ENCODE results near the gene LNP1.

Gene LNP1

DNA sequence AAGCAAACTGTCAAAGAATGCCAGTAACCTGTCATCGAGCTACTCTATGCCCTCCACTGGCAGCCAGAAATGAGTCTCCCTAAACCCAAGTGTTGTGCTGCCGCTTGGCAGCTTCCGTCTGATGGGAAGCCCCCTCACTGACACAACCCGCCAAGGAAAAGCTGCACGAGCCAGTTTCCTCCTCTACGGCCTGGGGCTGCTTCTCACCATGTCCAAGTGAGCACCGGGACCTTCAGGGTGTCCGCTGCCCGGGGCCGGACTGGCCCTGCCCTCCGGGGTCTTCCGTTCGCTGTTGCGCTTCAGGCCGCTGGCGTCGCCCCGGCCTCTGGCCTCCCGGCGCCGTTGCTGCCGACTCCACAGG is 940 bp upstream of the LNP1 start:
- DNase-seq = no peak

- DNase-seq = no peak
Observed at GRCh38 chr3:100401674-100402041, 319 bp downstream of the LNP1 start.

- no peak for DNase-seq
Observed at GRCh38 chr3:100402256-100402655, 917 bp downstream of the LNP1 start.

DNA sequence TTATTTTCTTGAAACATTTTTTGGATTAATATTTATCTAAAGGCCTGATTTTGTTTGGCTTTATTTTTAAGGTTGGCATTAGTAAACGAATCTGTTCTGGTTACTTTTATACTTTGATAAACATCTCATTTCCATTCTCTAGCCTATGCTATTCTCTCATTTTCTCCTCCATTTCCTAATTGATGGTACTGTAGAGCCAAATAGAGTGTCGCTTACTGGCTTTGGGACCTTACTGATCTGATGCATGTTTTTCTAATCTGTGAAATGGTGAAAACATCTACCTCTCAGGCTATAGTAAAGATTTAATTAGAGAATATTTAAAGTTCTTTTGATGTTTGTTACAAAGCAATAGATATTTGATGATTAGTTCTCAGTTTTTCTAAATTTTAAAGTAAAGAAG is 1.6 kb downstream of the LNP1 start:
- DNase-seq = no peak

GRCh38 chr3:100403362-100404249 is 2.3 kb downstream of the LNP1 start:
- no peak for DNase-seq

- DNase-seq = no peak
Observed at GRCh38 chr3:100404250-100404548, 2.9 kb downstream of the LNP1 start.

DNA sequence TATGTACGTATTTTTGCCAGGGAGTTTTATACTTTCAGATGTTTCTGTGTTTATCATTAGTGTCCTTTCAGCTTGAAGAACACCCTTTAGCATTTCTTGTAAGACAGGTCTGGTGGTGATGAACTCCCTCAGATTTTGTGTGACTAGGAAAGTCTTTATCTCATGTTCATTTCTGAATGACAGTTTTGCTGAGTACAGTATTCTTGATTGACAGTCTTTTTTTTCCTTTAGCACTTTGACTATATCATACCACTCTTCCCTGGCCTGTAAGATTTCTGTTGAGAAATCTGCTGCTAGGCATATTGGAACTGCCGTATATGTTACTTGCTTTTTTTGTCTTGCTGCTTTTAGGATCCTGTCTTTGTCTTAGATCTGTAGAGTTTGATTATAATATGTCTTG is 5.8 kb downstream of the LNP1 start:
- DNase-seq = no peak

DNA sequence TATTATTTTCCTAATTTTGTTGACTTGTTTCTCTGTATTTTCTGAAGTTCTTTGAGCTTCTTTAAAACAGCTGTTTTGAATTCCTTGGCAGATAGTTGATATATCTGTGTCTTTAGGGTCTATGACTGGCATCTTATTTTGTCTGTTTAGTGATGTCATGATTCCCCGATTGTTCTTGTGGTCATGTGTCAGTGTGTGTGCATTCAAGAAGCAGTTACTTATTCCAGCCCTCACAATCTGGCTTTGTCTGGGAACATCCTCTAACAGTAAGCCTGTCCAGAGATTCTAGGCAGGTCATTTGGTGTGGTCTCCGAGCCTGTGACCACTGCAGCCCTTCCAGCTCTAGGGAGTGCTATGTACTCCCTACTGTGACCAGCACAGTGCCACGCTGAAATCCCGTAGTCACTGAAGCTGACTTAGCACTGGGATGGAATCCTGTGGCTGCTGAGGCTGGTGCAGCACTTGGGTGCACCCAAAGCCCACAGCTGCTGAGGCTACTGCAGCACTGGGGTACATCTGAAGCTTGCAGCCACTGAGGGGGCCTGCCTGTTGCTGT is 6.7 kb downstream of the LNP1 start:
- no peak for DNase-seq

- no peak for DNase-seq
Observed at GRCh38 chr3:100411091-100411982, 10.0 kb downstream of the LNP1 start.

GRCh38 chr3:100412912-100413590 is 11.7 kb downstream of the LNP1 start:
- no peak for DNase-seq

DNA sequence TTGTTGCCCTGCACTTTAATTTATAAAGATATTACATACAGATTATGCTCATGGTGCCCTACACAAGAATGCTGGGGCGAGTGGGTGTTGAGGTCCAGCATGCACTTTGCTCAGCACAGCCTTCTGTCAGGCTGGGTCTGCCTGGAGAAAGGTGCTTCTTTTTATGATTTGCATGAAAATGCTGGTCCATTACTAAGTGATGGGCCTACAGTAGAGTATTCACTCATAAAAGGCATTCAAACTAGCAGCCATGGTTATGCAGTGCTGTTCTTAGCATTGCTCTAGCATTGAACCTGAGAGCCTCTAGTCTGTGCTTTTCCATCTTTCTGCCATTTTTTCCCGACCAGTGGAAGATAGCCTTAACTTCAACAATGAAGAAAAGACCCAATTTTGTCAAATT is 12.3 kb downstream of the LNP1 start:
- DNase-seq = no peak

DNA sequence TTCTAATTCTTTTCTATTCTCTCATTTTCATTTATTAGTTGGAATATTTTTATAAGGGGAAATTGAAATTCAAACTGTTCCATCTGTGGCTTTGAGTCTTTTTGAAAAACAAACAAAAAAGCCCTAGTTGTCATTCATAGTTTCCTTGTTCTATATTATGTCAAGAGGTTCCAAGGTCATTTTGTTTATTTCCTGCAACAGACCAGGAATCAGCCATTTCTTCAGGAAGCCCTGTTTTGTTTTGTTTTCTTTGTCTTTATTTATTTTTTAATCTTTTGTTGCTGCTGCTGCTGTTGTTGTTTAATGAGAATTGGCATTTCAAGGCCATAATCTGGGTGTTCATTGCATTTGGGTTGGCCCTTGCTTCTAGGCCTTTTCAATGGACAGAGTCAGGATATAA is 14.8 kb downstream of the LNP1 start:
- no peak for DNase-seq

- no peak for DNase-seq
Observed at GRCh38 chr3:100416863-100417262, 15.5 kb downstream of the LNP1 start.

DNA sequence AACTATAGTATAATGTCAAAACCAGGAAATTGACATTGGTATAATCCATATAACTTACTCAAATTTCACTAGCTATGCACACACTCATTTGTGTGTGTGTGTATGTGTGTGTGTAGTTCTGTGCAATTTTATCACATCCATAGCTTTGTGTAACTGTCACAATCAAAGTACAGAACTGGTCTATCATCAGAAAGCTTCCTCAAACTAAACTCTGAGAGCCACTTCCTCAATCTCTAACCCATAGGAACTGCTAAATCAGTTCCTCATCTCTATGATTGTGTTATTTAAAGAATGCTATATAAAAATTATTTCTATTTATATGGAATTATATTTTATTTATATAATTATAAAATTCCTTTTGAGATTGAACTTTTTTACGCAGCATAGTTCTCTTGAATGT is 18.1 kb downstream of the LNP1 start:
- DNase-seq = no peak

DNA sequence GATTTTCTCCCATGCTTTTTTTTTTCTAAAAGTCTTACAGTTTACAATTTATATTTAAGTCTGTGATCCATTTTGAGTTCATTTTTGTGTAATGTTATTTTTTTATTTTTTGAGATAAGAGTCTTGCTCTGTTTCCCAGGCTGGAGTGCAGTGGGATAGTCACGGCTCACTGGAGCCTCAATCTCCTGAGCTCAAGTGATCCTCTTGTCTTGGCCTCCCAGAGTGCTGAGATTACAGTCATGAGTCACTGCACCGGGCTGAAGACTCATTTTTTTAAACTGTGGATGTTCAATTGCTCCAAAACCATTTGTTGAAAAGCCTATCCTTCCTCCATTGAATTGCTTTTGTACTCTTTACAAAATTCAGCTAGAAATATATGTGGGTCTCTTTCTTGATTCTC is 19.5 kb downstream of the LNP1 start:
- DNase-seq = peak; percentile 26

DNA sequence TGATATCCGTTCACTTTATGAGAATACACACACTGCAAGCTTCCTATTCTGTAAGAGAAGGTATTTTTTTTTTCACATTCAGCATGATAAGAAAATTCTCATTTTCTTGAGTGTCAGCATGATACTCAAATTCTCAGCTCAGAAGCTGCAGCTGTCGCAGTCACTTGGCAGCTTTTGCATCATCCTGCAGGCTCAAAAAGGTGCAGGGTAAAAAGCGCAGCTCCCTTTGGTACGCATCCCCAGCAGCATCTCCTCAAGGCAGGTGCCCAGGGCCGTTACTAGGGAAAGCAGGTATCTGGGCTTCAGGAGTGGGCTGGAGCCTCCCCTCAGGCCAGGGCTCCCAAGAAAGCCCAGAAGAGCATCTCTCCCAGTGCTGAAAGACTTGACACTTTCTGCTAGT is 22.3 kb downstream of the LNP1 start:
- DNase-seq = no peak

- no peak for DNase-seq
Observed at GRCh38 chr3:100424261-100424660, 22.9 kb downstream of the LNP1 start.

GRCh38 chr3:100425316-100425715 is 24.0 kb downstream of the LNP1 start:
- peak; percentile 36 for DNase-seq

DNA sequence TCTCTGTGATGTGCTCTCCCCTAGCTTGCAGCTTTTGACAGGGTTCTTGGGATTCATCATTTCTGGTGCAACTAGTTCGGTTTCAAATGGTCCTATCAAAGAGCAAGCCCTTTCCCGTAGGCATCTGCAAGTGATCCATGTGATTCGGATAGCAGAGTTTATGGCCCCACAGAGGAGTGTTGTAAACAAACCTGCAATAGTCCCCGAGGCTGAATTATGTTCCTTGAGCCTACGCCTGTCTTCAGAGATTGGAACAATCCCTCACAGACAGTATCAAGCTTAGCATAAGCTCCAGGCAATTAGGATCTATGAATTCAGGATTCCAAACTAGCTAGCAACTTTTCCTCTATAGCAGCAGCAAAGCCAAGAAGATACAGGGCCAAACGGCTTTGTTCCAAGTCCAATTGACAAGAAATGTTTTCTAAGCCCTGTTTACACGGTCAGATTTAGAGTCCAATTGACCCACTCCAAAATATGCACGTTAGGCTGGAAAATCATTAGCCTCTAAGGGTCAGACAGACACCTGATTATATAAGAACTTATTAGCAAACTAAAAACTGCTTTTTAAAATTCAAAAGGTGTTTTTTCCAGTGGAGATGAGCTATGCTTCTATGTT is 24.8 kb downstream of the LNP1 start:
- no peak for DNase-seq

DNA sequence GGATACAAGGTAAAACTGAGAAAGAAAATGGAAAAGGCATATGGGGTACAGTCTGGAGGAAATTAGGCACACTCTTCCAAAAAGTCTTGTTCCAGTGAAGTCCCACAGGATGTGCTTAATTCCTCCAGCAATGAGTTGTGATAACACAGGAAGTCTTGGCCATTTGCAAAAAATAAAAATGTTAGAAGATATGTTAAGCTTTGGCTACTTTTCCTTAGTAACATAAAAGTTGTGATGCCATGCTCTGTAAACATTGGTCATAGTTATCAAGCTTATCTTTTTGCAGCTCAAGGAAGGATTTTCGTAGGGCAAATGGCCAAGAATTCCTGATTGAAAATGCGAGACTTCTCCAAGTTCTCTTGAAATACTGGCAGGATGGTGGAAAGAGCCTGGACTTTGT is 26.4 kb downstream of the LNP1 start:
- peak; percentile 81 for DNase-seq

DNA sequence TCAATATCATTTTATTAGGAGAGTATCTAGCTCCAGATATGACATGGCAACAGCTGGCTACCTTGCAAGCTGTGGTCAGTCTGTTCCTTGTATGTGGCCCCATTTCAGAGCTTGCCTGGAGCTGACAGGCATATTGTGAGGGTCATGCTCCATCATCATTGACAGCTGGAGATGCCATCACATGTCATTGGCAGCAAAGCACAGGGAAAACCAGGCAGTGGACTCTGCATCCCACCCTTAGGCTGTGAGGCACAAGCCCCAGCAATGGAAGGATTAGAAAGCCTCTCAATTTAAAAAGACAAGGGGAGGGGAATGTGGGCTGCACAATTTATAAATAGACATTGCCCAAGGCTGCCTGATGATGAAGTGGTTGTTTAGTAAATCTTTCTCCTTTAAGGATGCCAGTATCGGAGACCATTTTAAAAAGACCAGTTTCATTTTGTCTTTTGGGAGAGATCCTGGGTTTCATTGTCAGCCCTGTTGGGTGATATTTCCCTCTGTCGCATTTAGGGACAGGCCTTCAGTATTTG is 27.9 kb downstream of the LNP1 start:
- no peak for DNase-seq

- no peak for DNase-seq
Observed at GRCh38 chr3:100436951-100437350, 35.6 kb downstream of the LNP1 start.
